ENCODE results near the gene PAGE4. TPM values are rescaled to one million over a fixed set of nuclear protein-coding genes. Genes with fewer than 3 reads are reported as not detected.

The PAGE4 gene
- total RNA-seq, 1 donor from 2014 or later: not detected

- intact Hi-C loops (cut with micrococcal nuclease): no loop called here
Observed at GRCh38 chrX:49868739-49869138, 39.6 kb downstream of the PAGE4 start.

- intact Hi-C loops (cut with micrococcal nuclease): loop anchor here (1.0 to 5.0 kb wide), 3 partner anchors 115 to 1521 kb away; partner anchors contain the start of gene PPP1R3F
Observed at GRCh38 chrX:49876750-49877149, 47.6 kb downstream of the PAGE4 start.

- intact Hi-C loops (cut with micrococcal nuclease): loop anchor here (5.0 kb wide), 2 partner anchors 610 to 1520 kb away; partner anchors contain the start of gene PPP1R3F
Observed at GRCh38 chrX:49877397-49878101, 48.4 kb downstream of the PAGE4 start.

- intact Hi-C loops (cut with micrococcal nuclease): loop anchor here (5.0 kb wide), 2 partner anchors 611 to 1519 kb away; partner anchors contain the start of gene PPP1R3F
Observed at GRCh38 chrX:49878128-49878833, 49.2 kb downstream of the PAGE4 start.

- intact Hi-C loops (cut with micrococcal nuclease): loop anchor here (1.0 to 5.0 kb wide), 7 partner anchors 43 to 1518 kb away; partner anchors contain the start of genes CCNB3, CLCN5, GRIPAP1 and PPP1R3F
Observed at GRCh38 chrX:49878834-49879655, 49.9 kb downstream of the PAGE4 start, which contains the start of gene USP27X. Gene USP27X, plus strand, starts transcription at chrX:49879484. Its CDS starts 824 bp downstream, at chrX:49880308.

GRCh38 chrX:49879656-49880277 lies 50.7 kb downstream of the PAGE4 start:
- intact Hi-C loops (cut with micrococcal nuclease): loop anchor here (1.0 to 5.0 kb wide), 7 partner anchors 43 to 1518 kb away; partner anchors contain the start of genes CCNB3, CLCN5, GRIPAP1 and PPP1R3F

GRCh38 chrX:49880668-49881067 lies 51.6 kb downstream of the PAGE4 start:
- intact Hi-C loops (cut with micrococcal nuclease): no loop called here

Other genes with a start within 250 kb of the PAGE4 start
- not detected in 2 replicates for gene GAGE12H, start 249.4 kb upstream of the PAGE4 start, total RNA-seq
- gene GAGE2A, start 239.8 kb upstream of the PAGE4 start, total RNA-seq: not detected in 2 replicates
- gene GAGE1, start 230.3 kb upstream of the PAGE4 start, total RNA-seq: not detected in 2 replicates
- not detected in 2 replicates for gene PAGE1, start 133.3 kb upstream of the PAGE4 start, total RNA-seq
- gene USP27X, start 50.2 kb downstream of the PAGE4 start, total RNA-seq: 1.7 and 2.3 TPM in 2 replicates
- 3.2 and 5.4 TPM in 2 replicates for gene CLCN5, start 93.3 kb downstream of the PAGE4 start, total RNA-seq